Osteocyte (in vitro differentiated cells): ENCODE data around the gene LARP1. TPM values are rescaled to one million over a fixed set of nuclear protein-coding genes. Genes with fewer than 3 reads are reported as not detected.
"Not testable (repeated sequence)": the region's sequence is repeated elsewhere in the genome, so short reads cannot be mapped to it uniquely, and the experiment has no call there.

Experiments used
- DNase-seq: peaks from one replicate; pipeline ENCODE4 v3.0.0; 2021; ENCODE audit warnings: mixed read lengths; ENCODE audit not compliant: unreplicated experiment; ENCODE audit errors: extremely low spot score
- H3K27ac Mint-ChIP-seq: one replicate; pipeline ENCODE4 v1.8.0; 2021; ENCODE audit warnings: mild to moderate bottlenecking, mixed read lengths; ENCODE audit not compliant: unreplicated experiment
- H3K27me3 Mint-ChIP-seq: one replicate; pipeline ENCODE4 v1.8.0; 2021; ENCODE audit warnings: mixed read lengths; ENCODE audit not compliant: unreplicated experiment
- H3K36me3 Mint-ChIP-seq: one replicate; pipeline ENCODE4 v1.8.0; 2021; ENCODE audit warnings: mixed read lengths; ENCODE audit not compliant: unreplicated experiment
- H3K4me1 Mint-ChIP-seq: one replicate; pipeline ENCODE4 v1.8.0; 2021; ENCODE audit warnings: mixed read lengths; ENCODE audit not compliant: unreplicated experiment
- H3K4me3 Mint-ChIP-seq: one replicate; pipeline ENCODE4 v1.8.0; 2021; ENCODE audit warnings: mild to moderate bottlenecking, moderate library complexity, mixed read lengths; ENCODE audit not compliant: unreplicated experiment
- H3K9me3 Mint-ChIP-seq: one replicate; pipeline ENCODE4 v1.8.0; 2021; ENCODE audit warnings: mixed read lengths; ENCODE audit not compliant: unreplicated experiment
- CTCF ChIP-seq: fragments of 200-600 bp; sonication (generic); IDR thresholded peaks from 2 replicates; pipeline ENCODE4 v1.5.0; 2021; ENCODE audit warnings: antibody characterized with exemption, mild to moderate bottlenecking, moderate library complexity
- total RNA-seq: library from RNA; stranded (reverse); gene quantifications from 2 replicates; pipeline ENCODE4 v1.2.1, GENCODE V29; 2021

Gene LARP1
- total RNA-seq, 1 donor from 2014 or later = 247 TPM

- no peaks in the 10 kb centered on the region for H3K27me3 Mint-ChIP-seq
- peaks cover 13% of the 10 kb centered on the region for H3K4me1 Mint-ChIP-seq
- H3K27ac Mint-ChIP-seq = no peak overlapping the region
- H3K9me3 Mint-ChIP-seq = no peaks in the 10 kb centered on the region
- no peak for TF ChIP-seq CTCF
- no peak for DNase-seq
- H3K4me3 Mint-ChIP-seq = no peak overlapping the region
- no peaks in the 10 kb centered on the region for H3K36me3 Mint-ChIP-seq
These were observed 9.8 kb upstream of the LARP1 start for GRCh38 chr5:154745349-154745748.

- DNase-seq = no peak
- no peaks in the 10 kb centered on the region for H3K27me3 Mint-ChIP-seq
- no peak overlapping the region for H3K4me3 Mint-ChIP-seq
- no peaks in the 10 kb centered on the region for H3K36me3 Mint-ChIP-seq
- H3K4me1 Mint-ChIP-seq = peaks cover 25% of the 10 kb centered on the region
- no peak for TF ChIP-seq CTCF
- peak overlapping the region; percentile 1 for H3K27ac Mint-ChIP-seq
- H3K9me3 Mint-ChIP-seq = no peaks in the 10 kb centered on the region
These were observed 5.7 kb upstream of the LARP1 start for GRCh38 chr5:154749491-154749890.

GRCh38 chr5:154750641-154751040, 4.5 kb upstream of the LARP1 start:
- not testable (repeated sequence) for H3K27ac Mint-ChIP-seq, H3K36me3 Mint-ChIP-seq, H3K9me3 Mint-ChIP-seq, DNase-seq, H3K27me3 Mint-ChIP-seq, H3K4me3 Mint-ChIP-seq
- H3K4me1 Mint-ChIP-seq = peaks cover 27% of the 10 kb centered on the region

- no peaks in the 10 kb centered on the region for H3K36me3 Mint-ChIP-seq
- peaks cover 27% of the 10 kb centered on the region for H3K4me1 Mint-ChIP-seq
- H3K4me3 Mint-ChIP-seq = no peak overlapping the region
- no peaks in the 10 kb centered on the region for H3K27me3 Mint-ChIP-seq
- H3K9me3 Mint-ChIP-seq = no peaks in the 10 kb centered on the region
- DNase-seq = no peak
- H3K27ac Mint-ChIP-seq = no peak overlapping the region
- TF ChIP-seq CTCF = no peak
These were observed 3.3 kb upstream of the LARP1 start for GRCh38 chr5:154751854-154752253.

- TF ChIP-seq CTCF = no peak
- no peak for DNase-seq
- peak overlapping the region; percentile 96 for H3K27ac Mint-ChIP-seq
- no peaks in the 10 kb centered on the region for H3K36me3 Mint-ChIP-seq
- H3K4me1 Mint-ChIP-seq = peaks cover 36% of the 10 kb centered on the region
- no peaks in the 10 kb centered on the region for H3K27me3 Mint-ChIP-seq
- peak overlapping the region; percentile 79 for H3K4me3 Mint-ChIP-seq
- no peaks in the 10 kb centered on the region for H3K9me3 Mint-ChIP-seq
These were observed 1.4 kb upstream of the LARP1 start for GRCh38 chr5:154753792-154754191.
